NCI-H82 treated with DMSO at 0.1 percent for 48 hours (cell line): ENCODE data around the gene CDSN.
A peak's percentile ranks its signal among the peaks of the same experiment; 100 is the strongest.
"Not testable (repeated sequence)": the region's sequence is repeated elsewhere in the genome, so short reads cannot be mapped to it uniquely, and the experiment has no call there.

ENCODE experiments used
- DNase-seq: peaks from one replicate; lab custom pipeline; 2025; ENCODE audit not compliant: unreplicated experiment; lab: John Stamatoyannopoulos, UW

Gene CDSN

DNA sequence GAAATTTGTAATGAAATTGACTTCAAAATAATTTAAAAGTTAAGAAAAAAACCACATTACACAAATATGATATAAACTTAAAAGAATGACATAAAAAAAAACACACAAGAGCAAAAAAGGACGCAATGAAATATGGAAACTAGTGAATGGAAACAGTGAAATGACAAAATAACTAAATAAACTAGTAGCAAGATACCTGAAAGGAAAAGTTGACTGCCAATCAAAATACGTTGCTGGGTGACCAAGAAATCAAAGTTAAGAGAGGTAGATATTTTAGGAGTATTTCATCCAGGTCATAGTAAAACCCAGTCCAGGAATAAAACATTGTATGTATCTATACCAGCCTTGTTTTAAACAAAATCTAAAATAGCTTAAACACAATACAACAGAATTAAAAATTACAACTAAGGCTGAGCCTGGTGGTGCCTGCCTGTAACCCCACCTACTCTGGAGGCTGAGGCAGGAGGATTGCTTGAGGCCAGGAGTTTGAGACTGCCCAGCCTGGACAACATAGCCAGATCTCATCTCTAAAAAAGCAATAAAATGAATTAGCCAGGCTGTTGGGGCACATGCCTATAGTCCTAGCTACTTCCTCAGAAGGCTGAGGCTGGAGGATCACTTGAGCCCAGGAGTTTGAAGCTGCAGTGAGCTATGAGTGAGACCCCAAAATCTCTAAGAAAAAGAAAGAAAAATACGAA, 29.8 kb downstream of the CDSN start:
- DNase-seq = no peak

DNA sequence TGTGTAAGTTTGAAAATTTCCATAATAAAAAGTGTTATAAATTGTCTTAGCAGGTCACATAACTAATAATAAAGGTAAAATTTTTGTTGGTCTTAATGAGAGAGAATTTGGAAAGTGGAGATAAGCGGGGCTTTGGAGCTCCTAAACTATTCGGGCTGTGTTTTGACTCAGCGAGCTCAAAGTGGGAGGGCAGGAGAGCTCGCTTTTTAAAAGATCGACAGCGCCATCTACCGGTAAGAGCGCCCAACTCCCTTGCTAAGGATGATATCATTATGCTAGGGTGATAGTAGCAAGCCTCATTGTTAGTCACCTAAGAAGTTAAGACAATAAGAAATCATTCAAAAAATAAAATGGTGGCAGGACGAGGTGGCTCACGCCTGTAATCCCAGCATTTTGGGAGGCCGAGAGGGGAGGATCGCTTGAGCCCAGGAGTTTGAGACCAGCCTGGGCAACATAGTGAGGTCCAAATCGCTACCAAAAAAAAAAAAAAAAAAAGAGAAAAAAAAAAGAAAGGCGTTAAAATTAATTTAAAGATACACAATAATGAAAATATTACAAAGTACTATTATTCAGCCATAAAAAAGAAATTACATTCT, 32.7 kb downstream of the CDSN start:
- peak; percentile 30 for DNase-seq

DNA sequence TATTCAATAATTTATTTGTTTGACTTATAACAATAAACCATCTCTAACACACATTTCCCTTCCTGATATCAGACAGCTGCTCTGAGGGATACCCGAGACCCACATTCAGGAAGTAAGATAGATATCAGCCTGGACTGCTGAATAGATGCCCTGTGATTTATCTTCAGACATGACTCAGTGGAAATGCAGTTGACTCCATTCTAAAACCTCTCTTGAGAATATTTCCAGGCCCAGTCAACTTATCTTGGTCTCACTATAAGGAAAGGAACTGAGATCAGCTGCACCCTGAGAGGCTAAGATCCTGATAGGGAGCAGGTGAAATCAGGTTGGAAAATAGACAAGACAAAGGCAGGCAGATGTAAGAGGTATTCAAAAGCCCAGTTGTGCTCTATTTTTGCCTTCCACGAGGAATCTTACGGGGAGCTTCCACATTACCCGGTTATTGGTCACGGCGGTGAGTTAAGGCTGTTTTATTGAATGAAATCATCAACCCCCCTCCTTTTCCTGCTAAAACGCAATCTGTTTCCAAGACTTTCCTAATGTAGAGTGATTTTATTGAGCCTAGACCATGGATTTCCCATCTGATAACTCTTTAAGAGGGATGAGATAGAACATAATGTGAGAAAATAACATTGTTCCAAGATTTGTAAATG, 33.3 kb downstream of the CDSN start:
- DNase-seq = no peak

DNA sequence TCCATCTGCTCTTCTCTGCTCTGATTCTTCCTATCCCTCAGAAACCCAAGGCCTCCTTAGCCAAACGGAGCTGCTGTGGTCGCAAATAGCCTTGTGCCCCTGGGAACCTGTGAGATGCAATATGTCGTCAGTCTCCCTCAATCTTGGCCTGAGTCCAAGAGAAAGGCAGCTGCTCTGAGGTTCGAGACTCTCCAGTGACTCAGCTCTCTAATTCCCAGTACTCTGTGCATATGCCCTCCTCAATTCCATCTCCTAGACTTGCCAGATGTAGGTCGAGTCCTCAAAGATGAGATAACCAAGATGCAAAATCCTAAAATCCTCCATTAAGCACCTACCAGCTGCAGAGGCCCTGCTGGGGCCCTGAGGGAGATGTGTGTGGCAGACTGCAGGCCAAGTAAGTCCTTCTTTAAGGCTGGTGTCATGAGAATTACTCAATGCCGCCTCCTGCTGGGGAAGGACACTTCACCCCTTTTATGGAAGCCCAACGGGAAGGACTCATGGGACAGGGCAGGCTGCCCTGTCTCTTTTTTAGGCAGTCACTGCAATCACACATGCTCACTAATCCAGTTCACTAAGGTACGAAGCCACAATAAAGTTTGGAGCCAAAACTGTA, 36.4 kb downstream of the CDSN start:
- DNase-seq = peak; percentile 36

DNA sequence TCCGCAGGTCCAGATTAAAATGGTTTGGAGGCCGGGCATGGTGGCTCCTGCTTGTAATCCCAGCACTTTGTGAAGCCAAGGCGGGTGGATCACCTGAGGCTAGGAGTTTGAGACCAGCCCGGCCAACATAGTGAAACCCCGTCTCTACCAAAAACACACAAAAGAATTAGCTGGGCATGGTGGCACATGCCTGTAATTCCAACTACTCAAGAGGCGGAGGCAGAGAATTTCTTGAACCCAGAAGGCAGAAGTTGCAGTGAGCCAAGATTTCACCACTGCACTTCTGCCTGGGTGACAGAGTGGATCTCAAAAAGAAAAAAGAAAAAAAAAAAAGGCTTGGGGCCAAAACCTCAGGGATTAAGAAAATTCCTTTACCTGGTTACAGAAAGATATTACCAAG, 38.4 kb downstream of the CDSN start:
- DNase-seq = no peak

DNA sequence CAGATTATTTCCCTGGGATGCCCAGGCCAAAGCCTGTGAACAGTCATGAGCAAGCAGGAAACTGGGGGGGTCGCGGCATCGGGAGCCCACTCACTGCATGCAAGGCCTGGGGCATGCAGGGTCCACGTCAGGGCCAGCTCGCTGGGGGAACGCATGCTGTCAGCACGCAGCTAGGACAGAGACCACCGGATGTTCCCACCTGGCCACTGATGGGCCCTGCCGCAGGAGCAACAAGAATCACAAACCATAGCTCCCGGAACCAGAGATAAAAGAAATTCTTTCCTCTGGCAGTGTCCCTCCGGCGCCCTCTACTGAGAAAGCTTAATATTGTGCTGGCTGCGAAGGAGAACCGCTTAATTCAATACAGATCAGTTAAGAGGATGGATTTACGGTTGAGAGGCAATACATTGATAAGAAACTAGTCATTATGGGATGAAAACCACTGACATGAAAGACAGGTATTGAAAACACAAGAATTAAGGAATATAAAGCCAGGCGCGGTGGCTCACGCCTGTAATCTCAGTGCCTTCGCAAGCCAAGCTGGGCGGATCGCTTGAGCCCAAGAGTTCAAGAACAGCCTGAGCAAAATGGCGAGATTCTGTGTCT, 40.5 kb downstream of the CDSN start:
- DNase-seq = peak; percentile 22

DNA sequence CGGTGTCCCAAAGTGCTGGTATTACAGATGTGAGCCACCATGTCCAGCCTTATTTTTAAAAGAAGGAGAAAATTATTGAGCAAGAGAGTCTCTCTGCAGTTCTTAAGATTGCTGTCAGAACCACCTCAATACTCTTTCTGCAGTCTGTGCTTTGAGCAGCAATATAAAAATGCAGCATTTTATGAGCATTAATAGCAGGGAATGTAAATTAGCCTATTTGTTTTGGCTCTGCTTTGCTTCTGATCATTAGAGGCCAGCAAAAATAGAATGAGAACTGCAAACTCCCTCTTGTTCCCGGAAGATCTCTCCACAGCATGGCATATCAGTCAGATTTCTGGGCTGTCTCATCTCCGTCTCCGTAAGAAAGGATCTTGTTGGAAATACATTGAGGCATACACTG, 43.6 kb downstream of the CDSN start:
- no peak for DNase-seq

DNA sequence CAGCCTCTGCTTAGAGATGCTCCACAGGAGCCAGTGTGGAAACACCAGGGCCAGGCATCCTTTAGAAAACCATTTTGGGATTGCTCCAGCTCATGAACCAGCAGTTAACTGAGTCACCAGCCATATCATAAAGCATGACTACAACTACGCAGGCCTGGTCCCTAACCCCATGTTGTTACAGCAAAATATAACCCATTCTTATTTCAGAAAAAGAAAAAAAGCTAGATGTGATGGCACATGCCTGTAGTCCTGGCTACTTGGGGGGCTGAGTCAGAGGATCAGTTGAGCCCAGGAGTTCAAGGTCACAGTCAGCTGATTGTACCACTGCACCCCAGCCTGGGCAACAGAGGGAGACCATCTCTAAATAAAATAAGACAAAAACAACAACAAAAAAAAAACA, 44.7 kb downstream of the CDSN start:
- no peak for DNase-seq

DNA sequence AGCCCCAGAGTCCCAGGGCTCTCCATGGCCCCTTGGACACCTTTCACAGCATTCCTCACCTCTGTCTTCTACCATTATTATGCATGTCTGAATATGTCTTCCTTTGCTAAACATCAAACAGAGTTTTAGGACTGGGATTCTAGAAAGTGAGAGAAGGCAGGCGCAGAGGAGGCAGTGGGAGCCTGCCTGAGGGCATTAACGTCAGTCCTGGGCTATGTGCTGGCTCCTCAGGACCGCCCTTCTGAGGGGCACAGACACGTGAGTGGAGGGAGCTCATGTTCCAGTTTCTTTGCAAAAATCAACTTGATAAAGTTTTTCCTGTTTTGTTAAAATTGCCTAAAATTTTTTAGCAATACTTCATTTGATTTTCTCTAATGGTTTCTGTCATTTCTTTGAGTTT, 45.8 kb downstream of the CDSN start:
- no peak for DNase-seq

DNA sequence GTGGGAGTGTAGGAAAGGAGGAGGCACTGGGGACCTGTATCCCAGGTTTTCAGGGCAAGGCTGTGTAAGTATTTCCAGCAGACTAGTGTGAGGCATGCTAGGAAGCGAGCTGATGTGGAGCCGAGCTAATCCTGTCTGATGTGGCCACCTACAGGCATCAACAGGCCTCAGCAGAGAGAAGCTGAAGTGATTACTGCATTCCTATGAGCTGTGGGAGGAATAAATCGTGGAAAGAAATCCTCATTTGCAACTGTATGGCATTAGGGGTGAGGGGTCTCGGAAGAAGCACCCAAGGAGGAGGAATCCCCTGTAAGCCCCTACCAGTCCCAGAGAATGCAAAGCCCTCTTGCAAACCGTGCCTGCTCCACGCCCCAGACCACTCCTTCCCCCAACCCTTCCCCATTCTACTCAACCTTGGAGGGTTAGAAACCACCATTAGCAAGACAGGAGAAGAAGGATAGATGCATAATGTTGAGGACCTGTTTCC, 49.5 kb downstream of the CDSN start:
- DNase-seq = no peak

DNA sequence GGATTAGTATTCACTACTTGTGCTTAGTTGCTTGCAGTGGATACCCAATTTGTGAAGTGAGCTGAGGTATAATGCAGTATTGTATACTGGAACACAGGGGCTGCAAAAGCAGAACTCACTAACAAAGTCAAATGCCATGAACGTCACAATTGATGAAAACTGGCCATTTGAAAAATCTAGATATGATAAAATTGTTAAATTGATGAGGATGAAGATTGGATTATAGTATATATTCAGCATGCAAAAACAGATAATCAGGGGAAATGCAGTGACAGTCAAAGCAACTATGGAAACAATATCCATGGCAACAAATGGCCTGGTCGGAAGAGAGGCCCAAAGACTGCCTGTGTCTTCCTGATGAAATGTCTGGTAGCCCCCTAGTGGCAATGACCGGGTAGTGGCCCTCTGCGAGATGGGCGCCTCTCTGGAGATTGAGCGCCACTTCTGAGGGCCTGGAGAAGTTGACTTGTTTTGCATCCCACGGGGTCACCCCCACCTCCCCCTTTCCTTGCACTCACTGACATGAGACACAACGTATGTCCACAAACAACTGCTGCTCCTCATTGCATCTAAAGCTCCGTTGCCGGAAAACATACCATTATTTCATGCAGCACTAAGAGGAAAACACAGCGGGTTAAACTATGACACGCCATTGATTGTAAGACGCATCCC, 51.4 kb downstream of the CDSN start:
- peak; percentile 35 for DNase-seq

DNA sequence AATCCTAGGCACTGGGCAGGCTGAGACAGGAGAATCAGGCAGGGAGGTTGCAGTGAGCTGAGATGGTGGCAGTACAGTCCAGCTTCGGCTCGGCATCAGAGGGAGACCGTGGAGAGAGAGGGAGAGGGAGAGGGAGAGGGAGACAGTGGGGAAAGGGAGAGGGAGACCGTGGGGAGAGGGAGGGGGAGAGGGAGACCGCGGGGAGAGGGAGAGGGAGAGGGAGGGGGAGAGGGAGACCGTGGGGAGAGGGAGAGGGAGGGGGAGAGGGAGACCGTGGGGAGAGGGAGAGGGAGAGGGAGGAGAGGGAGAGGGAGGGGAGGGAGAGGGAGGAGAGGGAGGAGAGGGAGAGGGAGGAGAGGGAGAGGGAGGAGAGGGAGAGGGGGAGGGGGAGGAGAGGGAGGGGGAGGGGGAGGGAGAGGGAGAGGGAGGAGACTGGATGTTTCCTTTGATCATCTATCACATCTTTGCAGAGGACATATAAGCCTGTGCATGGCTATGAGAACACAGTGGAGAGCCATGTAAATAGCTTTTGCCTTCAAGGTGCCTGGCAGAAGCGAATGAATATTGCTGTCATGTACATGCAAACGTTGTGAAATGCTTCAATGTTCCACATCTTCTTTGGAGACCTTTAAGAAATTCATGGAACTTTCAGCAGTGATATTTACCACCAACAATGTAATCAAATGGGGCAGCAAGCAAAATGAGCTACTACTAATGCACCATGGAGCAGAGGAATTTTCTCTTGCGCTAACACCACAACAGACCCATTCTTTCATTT, 52.2 kb downstream of the CDSN start:
- DNase-seq = not testable (repeated sequence)

DNA sequence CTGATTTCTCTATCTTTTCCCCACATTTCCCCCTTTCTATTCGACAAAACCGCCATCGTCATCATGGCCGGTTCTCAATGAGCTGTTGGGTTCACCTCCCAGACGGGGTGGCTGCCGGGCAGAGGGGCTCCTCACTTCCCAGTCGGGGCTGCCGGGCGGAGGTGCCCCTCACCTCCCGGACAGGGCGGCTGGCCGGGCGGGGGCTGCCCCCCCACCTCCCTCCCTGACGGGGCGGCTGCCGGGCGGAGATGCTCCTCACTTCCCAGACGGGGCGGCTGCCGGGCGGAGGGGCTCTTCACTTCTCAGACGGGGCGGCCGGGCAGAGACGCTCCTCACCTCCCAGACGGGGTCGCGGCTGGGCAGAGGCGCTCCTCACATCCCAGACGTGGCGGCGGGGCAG, 53.2 kb downstream of the CDSN start:
- not testable (repeated sequence) for DNase-seq

DNA sequence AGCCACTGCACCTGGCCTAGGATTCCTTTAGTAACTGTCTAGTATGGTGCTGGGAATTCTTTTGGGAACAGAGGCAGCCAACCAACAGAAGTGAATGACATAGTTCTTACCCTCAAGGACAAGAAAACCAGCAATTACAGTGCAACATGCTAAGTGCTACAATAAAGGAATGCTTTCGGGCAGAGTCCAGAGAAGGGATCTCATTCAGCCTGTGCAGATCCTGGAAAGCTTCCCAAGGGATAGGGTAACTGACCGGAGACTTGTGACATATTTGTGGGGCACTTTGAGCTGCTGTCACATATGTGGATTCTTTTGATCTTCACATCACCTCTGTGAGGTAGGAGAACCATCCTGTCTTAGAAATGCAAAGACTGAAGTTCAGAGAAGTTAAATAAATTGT, 54.7 kb downstream of the CDSN start:
- no peak for DNase-seq
